GM12878 (cell line): ENCODE measurements around the gene SLC23A2.

Source experiments
- MYC ChIP-seq: IDR thresholded peaks from 2 replicates; pipeline ENCODE4 v1.6.1; 2011; ENCODE audit warnings: mild to moderate bottlenecking, low read length, moderate library complexity, inconsistent platforms; ENCODE audit not compliant: insufficient read depth, insufficient replicate concordance, insufficient read length, severe bottlenecking
- TF ChIP-seq, protein P1 (sequence below), 3 experiments: IDR thresholded peaks in 2 of 3; conservative IDR thresholded peaks in 1 of 3; 2 replicates each; pipeline ENCODE4 v1.5.1; 2011; ENCODE audit warnings: low read depth in 3 of 3, low read length in 3 of 3, mild to moderate bottlenecking in 3 of 3, control low read depth in 2 of 3, moderate library complexity in 2 of 3, inconsistent platforms in 1 of 3, mixed read lengths in 1 of 3; ENCODE audit not compliant: control insufficient read depth in 2 of 3, insufficient read depth in 1 of 3; ENCODE audit errors: extremely low read depth in 1 of 3

DNA sequence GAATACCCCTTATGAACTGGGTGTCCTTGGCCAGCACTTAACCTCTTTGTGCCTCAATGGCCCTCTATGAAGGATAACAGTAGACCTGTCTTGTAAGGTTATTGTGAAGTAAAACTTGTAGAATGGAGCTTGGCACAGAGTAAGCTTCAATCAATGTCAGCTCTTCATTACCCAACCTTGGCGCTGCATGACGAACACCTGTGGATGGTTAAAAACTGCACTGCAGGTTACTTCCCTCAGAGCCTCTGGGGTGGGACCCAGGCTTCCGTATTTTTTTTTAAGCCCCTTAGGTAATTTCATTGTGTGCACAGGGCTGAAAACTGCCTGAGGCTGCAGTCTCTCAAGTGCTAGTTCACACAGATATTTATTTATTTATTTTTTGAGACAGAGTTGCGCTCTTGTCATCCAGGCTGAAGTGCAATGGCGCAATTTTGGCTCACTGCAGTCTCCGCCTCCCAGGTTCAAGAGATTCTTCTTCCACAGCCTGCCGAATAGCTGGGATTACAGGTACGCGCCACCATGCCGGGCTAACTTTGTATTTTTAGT is 42.8 kb upstream of the SLC23A2 start:
- TF ChIP-seq, protein P1, sequence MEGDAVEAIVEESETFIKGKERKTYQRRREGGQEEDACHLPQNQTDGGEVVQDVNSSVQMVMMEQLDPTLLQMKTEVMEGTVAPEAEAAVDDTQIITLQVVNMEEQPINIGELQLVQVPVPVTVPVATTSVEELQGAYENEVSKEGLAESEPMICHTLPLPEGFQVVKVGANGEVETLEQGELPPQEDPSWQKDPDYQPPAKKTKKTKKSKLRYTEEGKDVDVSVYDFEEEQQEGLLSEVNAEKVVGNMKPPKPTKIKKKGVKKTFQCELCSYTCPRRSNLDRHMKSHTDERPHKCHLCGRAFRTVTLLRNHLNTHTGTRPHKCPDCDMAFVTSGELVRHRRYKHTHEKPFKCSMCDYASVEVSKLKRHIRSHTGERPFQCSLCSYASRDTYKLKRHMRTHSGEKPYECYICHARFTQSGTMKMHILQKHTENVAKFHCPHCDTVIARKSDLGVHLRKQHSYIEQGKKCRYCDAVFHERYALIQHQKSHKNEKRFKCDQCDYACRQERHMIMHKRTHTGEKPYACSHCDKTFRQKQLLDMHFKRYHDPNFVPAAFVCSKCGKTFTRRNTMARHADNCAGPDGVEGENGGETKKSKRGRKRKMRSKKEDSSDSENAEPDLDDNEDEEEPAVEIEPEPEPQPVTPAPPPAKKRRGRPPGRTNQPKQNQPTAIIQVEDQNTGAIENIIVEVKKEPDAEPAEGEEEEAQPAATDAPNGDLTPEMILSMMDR (IDR thresholded peaks at IDR 0.05 in 2 of 3, conservative IDR thresholded peaks at IDR 0.05 in 1 of 3; ENCODE audit: control insufficient read depth in 2 of 3, extremely low read depth in 1 of 3, insufficient read depth in 1 of 3, low read depth in 3 of 3, low read length in 3 of 3), result no peak
- no peak for TF ChIP-seq MYC
